Stimulated activated CD4-positive, alpha-beta T cell treated with anti-CD3 and anti-CD28 coated beads, TNF-alpha, amount 100 ng/mL, for 24 hours (primary cell): ENCODE results near the gene INPP5A.

ENCODE experiments used
- DNase-seq, 3 experiments: peaks; one replicate each; pipeline ENCODE4 v3.0.0-alpha.2; 2020; ENCODE audit warnings: low read depth in 3 of 3

The INPP5A gene

DNA sequence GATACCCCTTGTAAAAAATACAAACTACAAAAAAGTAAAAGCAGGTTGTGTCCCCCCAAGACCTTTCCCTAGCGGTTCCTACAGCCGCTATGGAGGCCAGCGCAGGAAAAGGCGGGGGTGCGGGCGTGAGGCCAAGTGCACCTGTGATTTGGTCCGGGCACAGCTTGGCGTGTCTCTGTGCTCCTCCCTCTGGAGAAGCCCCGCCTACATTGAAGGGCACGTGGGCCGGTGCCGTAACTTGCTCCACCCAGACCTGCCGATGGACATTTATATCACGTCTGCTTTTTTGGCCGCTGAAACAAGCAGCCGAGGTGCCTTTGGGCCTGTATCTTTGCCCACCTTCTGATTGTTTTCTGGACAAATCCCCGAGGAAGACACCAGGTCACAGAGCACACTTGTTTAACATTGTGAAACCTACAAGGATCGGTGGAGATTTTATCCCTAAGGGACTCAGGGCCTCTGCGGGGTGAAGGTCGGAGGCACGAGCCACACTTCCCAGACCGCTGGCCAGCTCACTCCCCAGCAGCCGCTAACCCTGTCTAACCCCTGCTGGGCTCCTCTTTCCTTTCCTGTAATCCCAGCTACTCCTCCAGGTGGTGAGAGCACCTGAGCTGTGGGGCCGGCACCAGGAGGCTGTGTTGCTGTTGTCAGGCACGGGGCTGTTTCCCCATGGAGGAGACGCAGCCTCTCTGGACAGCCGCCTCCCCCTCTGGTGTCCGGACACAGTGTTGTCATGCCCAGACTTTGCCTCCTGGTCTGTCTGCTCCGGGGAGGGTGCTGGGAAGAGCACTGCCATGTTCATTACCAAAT, 18.8 kb upstream of the INPP5A start:
- no peak for DNase-seq

DNA sequence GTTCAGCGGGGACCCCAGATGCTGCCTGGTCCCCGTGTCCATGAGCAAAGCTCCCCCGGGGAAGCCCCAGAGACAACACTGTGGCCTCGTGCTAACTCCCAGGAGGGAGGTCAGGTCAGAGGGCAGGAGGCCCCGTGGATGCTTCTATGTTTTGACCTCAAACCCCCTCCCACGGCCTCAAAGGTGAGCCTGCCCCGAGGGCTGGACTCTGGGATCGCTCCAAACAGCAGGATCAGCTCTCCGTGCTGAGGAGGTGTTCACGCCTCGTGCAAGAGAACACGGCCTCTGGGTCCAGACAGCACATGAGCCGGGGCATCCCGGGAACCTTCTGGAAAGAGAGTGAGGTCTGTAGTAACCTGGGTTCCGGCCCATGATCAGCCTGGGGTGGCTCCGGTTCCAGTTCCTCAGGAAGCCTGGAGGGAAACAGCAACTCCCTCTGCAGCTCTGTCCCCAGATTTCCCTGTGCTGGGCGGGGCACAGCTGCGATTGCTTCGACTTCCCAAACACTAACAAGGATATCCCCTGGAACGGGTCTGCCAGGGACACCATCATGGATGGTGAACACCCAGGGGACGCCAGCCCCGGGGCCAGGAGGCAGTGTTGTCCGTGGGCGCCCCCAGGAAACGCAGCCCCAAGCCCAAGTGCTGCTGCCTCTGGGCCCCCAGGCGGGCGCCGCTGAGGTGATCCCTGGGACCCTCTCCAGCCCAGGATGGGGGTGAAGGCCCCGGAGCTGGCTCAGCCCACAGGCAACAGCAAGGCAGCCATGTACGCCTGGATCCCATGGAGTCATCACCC, 18.0 kb upstream of the INPP5A start:
- DNase-seq = no peak

DNA sequence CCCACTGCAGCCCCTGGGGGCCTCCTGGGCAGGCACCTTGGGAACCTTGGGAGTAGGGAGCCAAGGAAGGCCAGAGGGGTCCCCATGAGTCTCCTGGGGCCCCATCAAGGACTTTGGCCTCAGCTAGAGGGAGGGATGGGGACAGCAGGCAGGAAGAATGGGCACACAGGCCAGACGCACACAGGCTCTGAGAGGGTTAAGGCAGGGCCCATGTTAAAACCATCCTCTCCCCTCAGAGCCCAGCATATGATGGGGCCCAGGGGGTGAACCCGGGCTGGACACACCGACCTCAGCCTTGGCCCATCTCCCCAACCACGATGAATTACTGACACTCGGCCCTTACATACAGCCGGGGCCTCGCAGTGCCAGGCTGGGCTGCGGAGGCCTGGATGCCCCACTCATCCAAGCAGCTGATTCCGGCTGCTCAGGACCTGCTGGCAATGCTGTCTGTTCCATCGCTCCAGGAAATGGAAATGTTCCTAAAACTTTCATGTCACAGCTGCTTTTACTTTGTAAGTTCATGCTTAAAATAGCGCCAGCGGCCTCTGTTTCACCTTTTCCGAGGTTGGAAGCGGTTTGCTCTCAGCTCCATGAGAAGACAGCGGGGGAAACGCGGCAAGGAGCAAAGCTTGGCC, 17.3 kb upstream of the INPP5A start:
- DNase-seq = no peak

DNA sequence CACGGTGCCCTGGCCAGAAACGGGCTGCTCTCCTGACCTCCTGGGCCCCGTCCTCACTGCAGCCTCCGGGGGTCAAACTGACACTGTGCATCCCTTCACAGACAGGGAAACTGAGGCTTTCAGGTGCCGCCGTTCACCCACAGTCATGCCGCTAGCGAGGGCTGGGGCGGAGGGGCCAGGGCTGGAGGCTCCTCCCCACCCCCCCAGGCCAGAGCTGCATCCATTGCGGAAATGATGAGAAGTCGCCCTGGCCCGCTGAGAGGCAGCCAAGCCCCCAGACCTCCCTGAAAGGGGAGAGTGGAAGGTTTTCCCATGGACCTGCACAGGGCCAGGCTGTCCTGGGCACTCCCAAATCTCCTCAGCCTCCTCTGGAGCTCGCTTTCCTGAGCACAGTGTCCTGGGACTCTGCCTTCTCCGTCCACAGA, 16.5 kb upstream of the INPP5A start:
- DNase-seq = no peak

DNA sequence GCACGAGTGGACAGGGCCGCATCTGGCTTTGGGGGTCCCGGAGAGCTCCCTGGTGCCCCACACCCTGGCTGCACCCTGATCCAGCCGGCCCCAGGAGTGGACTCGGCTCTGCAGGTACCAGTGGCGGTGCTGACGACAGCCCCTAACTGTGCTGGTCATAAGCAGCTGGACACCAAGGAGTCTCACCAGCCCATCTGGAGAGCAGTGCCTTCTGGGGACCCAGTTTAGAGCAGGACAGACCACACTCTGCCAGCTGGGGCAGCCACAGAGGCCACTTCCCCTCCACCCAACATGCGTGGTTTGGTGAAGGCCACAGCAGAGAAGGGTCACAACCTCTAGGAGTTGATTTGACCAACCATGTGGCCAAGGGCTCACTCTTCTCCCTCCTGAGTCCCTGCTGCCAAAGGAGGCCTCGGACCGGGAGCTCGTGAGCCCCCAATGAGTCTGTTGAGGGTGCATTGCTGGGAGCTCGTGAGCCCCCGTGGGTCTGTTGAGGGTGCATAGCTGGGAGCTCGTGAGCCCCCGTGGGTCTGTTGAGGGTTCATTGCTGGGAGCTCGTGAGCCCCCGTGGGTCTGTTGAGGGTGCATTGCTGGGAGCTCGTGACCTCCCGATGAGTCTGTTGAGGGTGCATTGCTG, 16.0 kb upstream of the INPP5A start:
- no peak for DNase-seq

DNA sequence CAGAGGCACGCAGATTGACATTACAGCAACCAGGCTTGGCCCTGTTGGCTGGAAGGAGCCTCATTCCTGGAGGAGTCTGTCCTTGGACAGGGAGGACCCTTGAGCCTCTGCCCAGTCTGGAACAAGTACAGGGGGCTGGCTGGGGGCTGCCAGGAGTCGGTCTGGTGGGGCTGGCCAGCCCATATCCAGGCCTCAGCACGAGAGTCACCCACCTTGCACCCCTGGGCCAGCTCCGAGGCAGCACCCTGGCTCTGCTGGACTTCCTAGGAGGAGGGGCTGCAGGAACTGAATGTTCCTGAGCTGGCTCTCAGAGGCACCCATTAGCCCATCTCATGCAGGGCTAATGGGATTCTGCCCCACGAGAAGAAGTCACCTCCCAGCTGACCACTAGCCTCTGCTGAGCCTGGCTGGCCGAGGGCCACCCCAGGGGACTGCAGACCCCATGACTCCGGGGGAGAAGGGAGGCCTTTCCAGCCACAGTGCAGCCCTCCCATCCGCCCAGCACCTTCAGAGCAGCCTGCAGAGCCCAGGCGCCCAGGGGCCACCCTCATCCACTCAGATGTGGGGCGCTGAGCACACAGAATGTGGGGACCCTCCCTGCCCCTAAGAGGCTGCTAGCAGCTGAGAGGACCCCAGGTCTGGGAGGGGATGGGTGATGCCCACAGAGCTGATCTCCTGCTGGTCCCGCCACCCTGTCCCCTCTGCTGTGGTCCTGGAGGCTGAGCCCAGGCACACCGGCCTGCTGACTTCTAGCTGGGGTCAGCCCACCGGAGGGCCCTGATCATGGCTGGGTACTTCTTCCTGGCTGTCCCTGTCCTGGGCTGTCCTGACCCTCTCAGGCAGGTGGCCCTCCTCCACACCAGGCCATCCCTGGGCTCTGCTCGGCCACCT, 14.8 kb upstream of the INPP5A start:
- DNase-seq = no peak

DNA sequence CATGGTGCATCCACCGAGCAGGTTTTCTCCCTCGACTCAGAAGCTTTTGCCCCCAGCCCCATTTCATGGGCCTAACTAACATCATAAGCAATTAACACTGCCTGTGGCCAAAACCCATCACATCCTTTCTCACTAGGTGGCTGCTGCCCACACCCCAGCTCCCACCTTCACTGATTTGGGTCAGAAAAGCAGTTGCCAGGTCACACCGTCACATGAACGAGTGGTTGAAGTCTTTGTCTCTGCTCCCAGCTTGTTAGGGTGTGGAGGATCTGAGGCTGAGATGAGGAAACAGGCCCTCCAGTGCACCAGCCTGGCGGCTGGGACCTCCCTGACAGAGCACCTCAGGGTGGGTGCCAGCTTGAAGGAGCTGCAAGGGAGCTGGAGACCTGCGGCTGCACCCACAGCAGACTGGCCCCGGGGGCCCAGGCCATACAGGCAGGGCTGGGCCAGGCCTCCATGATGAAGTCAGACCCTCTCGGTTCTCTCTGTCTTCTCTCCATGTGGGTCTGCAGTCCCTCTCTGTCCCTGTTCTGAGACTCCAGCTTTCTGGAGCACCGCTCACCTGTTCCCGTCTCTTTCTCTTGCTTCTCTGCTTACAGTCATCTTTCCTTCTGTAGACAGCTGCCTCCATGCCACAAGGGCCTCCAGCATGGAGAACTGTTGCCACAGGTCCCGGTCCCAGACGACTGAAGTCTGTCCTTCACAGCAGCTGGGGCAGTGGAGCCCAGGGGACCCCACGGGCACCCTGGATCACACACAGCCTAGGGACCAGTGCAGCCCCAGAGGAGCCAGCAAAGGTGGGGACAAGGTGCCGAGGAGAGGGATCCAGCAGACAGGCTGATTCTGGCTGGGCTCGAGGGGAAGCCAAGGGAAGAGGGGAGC, 13.8 kb upstream of the INPP5A start:
- no peak for DNase-seq

DNA sequence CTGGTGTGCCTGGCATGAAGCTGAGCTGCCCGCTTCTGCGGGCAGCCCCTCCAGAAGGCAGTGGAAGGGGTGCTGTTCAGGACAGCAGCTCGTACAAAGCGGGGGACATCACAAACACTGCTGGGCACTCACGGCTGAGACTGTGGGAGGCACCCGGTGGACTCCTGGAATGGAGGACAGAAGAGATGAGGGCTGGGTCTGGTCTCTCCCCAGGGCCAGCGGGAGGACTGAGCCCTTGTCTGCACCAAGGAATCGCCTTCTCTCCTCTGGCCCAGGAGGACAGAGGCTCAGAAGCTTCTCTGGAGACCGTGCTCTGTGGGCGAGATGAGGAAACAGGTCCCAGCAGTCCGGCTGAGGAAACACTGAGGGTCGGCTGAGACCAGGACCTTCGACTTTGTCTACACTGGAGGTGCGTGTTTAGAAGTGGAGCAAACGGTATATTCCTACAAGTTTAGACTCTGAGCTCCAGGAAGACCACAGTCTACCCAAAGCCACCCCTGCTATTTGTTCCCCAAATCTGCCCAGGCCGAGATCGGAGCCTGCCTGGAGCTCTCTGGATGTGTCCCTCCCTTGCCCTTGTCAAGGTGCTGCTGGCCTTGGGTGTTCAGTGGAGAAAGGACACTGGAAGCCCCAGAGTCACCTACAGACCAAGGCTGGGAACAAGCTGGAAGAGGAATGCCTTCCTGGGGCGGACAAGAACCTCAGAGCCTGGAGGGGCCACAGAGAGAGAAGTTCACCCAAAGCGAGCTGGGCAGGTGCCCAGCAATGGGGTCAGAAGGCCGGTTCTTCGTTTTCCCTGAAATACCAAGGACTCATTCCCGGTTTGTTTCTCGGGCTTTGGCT, 12.9 kb upstream of the INPP5A start:
- no peak for DNase-seq

DNA sequence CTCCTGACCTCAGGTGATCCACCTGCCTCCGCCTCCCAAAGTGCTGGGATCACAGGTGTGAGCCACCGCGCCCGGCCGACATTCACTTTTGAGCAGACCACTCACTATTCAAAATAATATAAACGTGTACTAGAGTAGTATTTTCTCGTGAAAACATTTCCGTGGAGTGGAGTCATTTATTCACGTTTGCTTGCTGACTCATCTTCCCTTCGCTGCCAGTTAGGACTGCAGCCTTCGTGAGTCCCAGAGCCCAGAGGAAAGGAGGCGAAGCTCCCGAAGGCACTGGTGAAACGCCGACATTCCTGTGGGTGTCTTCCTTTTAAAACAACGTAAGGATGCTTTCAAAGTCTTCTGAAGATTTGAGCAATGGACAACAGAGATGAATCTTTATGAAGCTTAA, 10.9 kb upstream of the INPP5A start:
- DNase-seq = no peak

DNA sequence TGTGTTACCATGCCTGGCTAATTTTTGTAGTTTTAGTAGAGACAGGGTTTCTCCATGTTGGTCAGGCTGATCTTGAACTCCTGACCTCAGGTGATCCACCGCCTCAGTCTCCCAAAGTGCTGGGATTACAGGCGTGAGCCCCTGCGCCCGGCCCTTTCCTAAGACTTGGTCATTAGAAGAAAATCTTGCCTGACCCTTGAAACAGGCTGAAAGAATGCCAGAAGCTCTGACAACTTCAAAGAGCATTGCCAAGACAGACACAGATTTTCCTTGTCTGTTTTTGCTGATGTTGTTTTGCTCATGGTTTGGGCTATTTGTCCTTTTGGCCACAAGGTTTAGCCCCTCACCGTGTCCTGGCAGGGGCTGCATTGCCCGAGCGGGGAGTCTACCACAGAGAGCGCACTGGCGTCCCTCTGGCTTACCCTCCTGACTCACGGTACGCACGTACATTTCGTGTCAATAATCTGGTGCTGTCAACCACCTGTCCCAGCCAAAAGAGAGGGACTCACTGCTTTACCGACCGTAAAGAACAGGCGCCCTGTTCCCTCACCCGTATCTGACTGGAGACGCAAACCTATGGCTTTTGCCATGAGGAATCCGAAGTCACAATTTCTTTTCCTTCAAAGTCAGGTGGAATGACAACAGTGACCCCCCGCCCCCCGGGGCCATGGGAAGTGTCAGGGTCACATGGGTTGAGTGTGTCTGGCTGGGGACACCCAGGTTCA, 10.1 kb upstream of the INPP5A start:
- no peak for DNase-seq

DNA sequence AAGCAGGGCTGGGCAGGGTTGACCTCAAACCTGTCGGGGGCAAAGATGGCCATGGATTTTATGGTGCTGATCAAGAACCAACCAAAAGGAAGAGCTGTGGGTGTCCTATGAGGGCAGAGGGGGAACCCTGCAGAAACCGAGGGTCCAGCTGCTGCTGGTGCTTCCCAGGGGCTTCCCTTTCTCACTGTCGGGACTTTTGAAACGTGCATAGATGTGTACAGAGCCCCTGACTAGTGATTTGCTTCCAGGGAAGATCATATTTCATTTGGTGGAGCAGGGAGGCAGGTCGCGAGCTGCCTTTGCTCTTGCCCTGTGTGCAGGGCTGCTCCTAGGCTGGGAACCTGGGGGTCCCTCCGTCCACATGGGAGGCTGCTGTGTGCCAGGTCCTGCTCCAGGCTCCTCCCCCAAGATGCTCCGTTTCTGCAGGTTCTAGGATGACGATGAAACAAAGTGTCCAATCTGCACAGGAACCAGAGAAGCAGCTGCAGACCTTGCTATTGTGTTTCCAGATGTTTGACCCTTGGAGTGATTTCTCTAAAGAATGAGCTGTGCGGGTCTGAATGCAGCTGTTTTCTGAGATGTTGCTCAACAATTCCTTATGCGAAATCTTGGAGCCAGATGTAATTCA, 9.4 kb upstream of the INPP5A start:
- DNase-seq = no peak

DNA sequence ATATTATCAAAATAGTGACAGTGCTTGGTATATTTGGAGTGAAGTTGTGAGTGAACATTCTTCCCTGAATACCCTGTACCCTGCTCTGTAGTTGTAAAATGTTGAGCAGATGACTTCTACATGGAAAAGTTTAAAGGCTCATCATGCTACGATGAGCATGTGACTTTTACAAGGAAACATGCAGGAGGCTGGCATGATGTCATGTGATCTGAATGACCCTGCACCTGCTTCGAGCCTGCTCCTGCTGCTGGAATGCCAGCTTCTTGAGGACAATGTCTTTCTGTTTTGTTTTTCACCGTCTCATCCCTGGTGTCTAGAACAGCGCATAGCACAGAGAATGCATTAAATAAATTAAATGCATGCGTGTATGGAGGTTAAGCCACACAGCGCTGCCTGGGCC, 5.4 kb upstream of the INPP5A start:
- DNase-seq = no peak

DNA sequence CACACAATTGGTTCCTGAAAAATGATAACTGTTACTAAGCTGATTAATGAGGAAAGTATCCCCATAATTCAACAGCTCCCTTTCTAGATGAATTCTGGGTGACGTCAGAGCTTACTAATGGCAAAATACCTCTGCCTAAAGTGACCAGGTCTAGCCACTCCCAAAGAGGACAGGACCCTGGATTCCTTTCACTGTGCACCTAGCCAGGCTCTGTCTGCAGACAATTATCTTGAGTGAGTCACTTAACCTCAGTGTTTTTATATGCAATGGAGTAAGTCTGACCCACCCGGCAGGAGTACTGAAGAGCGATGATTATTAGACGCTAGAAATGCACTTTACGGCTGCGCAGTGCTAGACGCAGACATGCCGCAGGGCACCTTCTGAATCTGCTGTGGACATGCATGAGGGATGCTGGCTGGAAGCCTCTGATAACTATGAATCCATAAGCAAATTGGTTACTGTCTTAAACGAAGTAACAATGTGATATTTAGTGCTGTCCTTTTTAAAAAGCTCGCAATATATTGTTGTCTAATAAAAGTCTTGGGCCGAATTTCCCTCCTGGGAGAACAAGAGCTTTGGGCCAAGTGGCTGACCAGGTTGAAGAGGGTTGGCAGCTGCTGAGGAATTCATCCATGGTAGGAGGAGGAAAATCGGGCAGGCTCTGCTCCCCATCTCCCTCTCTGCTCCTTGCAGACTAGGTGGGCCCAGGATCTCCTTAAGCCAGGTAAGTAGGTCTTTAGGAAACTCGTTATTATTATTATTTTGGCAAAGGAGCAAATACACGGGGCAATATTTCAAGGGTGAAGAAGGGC, 4.6 kb upstream of the INPP5A start:
- no peak for DNase-seq

DNA sequence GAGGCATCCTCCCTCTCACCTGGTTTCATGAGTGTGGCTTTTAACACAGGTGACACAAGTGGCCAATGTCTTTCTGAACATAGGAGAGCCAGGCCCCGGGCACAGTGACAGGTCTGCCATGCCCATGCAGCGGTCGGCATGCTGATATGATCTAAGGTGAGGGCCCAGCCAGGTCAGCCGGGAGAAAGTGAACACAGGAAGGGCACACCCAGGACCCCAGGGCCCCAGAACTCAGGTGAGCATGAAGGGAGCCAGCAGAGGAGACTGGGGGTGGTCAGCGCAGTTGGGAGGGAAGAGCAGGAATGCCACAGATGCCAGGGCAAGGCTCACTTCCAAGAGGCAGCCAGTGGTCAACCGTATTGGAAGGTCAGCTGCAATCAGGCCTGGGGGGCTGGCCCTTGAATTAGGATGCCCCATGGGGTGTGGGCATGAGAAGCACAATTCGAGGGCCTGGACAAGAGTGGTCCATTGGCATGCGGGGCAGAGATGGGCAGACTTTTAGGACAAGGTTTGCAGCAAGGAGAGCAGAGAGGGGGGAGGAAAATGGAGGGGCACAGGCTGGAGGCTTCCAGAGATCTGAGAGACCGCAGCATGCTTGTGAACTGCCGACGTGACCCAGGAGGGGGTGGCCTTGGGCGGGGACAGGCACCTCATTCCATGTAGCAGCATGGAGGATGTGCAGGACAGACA, 3.9 kb upstream of the INPP5A start:
- DNase-seq = no peak

DNA sequence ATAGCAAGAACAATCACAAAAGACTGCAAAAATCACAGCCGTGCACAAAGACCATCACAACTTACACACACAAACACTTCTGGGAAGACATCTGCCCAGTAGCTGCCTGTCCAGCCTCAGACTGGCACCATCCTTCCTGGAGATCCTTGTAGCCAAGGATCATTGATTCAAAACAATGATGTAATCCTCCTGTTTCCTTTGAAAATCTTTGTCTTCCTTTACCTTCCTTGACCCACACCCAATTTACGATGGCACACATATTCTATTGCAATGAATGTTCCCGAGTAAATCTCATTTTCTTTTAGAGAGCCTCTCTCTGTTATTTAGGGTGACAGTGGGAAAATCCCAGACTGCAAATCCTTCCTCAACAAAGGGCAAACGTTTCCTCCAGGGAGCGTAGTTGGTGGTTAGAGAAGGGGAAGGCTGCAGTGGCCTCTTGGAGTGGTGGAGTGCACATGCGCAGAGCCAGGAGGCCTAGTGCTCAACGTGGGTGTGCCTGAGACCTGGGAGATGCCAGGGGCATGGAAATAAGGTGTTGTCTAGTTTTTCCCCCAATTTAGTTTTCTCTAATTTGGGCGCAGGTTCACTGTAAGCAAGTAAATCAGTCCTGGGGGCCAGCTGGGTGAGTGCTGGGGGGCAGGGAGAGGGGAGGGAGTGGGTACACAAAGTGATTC, 3.1 kb upstream of the INPP5A start:
- no peak for DNase-seq

DNA sequence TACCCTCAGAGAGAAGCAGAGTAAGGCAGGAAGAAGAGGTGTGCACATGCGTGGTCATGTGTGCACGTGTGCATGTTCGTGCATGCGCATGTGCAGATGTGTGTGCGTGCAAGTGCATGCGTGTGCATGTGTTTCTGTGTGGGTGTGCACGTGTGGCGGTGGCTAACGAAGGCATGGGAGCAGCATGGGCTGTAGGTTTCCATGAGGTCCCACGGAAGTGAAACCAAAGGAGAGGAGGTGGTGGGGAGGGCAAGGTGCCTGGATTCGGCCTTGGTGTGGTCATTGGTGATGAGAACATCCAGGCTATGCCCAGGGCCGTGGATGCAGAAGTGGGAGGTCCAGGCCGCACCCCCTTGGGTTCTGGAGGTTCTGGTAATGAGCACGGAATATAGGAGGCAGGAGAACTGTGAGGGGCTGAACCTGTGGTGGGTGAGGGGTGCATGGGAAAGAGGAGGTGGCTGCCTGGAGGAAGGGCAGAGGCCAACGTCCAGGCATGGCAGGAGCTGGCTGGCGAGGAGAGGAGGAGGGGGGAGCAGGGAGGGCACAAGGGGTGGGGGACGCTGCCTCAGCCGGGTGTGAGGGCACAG, 2.4 kb upstream of the INPP5A start:
- DNase-seq = no peak
